K562 (cell line): ENCODE data around the gene AGPAT4. TPM values are rescaled to one million over a fixed set of nuclear protein-coding genes. Genes with fewer than 3 reads are reported as not detected.
A peak's percentile ranks its signal among the peaks of the same experiment; 100 is the strongest.

Source experiments
- FOXJ3 ChIP-seq: sonication (generic); formaldehyde crosslinking; IDR thresholded peaks from 2 replicates; pipeline ENCODE4 v1.4.0; 2020; ENCODE audit warnings: mild to moderate bottlenecking, missing genetic modification reagents
- KAT2B ChIP-seq: IDR thresholded peaks from one replicate; pipeline ENCODE4 v1.6.1; 2012; ENCODE audit warnings: low read depth, mild to moderate bottlenecking, control low read depth, inconsistent platforms, low read length, moderate library complexity
- PHB2 ChIP-seq: fragments of 450-650 bp; IDR thresholded peaks from 2 replicates; pipeline ENCODE4 v1.6.1; 2017; ENCODE audit warnings: low read depth
- polyA plus RNA-seq, 8 experiments: library from polyadenylated mRNA; depleted of rRNA in 4 of 8; stranded (reverse) in 5 of 8; unstranded in 3 of 8; fragments of >200 nt; fragmentation: Nextera tagmentation in 2 of 8; fragmentation: Illumina TruSeq in 1 of 8; extraction: Ambion mirVana in 2 of 8; extraction: Trizol in 1 of 8; gene quantifications; 2 replicates each; pipeline versions ENCODE4 v1.2.1 to v1.2.3, GENCODE V29; 2011 to 2014; ENCODE audit warnings: inconsistent platforms in 1 of 8, missing spikeins in 1 of 8
- total RNA-seq, 7 experiments: library from RNA; depleted of rRNA in 6 of 7; stranded (reverse); fragments of >200 nt in 6 of 7; fragmentation: Illumina TruSeq in 2 of 7; extraction: Trizol in 2 of 7; gene quantifications; 2 replicates each; pipeline versions ENCODE4 v1.2.1 to v1.2.3, GENCODE V29; 2011 to 2021; ENCODE audit warnings: low replicate concordance in 1 of 7
- TF ChIP-seq, protein P1 (sequence below), 2 experiments: fragments of 450-650 bp; formaldehyde crosslinking in 1 of 2; IDR thresholded peaks; 2 replicates each; pipeline versions ENCODE4 v1.4.0 to v1.6.1; 2014 to 2020; ENCODE audit warnings: mild to moderate bottlenecking in 2 of 2, borderline replicate concordance in 1 of 2, low read depth in 1 of 2

The AGPAT4 gene
- total and polyA plus RNA-seq, 9 of the 15 experiments (the other 6 are each of a cell fraction or from before 2014, with no cell fraction given): 2.2 to 15.0 (median 5.7) TPM

- TF ChIP-seq, protein P1, sequence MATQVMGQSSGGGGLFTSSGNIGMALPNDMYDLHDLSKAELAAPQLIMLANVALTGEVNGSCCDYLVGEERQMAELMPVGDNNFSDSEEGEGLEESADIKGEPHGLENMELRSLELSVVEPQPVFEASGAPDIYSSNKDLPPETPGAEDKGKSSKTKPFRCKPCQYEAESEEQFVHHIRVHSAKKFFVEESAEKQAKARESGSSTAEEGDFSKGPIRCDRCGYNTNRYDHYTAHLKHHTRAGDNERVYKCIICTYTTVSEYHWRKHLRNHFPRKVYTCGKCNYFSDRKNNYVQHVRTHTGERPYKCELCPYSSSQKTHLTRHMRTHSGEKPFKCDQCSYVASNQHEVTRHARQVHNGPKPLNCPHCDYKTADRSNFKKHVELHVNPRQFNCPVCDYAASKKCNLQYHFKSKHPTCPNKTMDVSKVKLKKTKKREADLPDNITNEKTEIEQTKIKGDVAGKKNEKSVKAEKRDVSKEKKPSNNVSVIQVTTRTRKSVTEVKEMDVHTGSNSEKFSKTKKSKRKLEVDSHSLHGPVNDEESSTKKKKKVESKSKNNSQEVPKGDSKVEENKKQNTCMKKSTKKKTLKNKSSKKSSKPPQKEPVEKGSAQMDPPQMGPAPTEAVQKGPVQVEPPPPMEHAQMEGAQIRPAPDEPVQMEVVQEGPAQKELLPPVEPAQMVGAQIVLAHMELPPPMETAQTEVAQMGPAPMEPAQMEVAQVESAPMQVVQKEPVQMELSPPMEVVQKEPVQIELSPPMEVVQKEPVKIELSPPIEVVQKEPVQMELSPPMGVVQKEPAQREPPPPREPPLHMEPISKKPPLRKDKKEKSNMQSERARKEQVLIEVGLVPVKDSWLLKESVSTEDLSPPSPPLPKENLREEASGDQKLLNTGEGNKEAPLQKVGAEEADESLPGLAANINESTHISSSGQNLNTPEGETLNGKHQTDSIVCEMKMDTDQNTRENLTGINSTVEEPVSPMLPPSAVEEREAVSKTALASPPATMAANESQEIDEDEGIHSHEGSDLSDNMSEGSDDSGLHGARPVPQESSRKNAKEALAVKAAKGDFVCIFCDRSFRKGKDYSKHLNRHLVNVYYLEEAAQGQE (IDR thresholded peaks at IDR 0.05; ENCODE audit: borderline replicate concordance): peak; percentile 26; the same call in 1 of the 2 replicates
- TF ChIP-seq, protein P1 (CRISPR knock-in tag; IDR thresholded peaks at IDR 0.05; ENCODE audit: low read depth): no peak
- TF ChIP-seq PHB2: no peak
- no peak for TF ChIP-seq KAT2B
- 0 out of 2 replicates have a peak, but pooled peaks have one; percentile 39 for TF ChIP-seq FOXJ3 (CRISPR knock-in tag)
Measured at GRCh38 chr6:161218222-161218621, 55.6 kb downstream of the AGPAT4 start (continued).
